HEK293T (cell line): ENCODE results near the gene GK2.

Experiments used
- CTCF ChIA-PET: fragments of 350-600 bp; formaldehyde crosslinking; extraction: SDS; loops from one replicate; lab custom pipeline; 2021; ENCODE audit warnings: antibody characterized with exemption, inconsistent platforms; lab: Yijun Ruan, JAX
- POLR2A ChIA-PET: fragments of 350-600 bp; formaldehyde crosslinking; extraction: SDS; loops from one replicate; lab custom pipeline; 2020; ENCODE audit warnings: antibody characterized with exemption, inconsistent platforms; lab: Yijun Ruan, JAX
- DNase-seq: peaks from one replicate; pipeline ENCODE4 v3.0.0; 2012; ENCODE audit warnings: mixed read lengths; ENCODE audit errors: extremely low spot score
- ARNT ChIP-seq: fragments of 450-650 bp; IDR thresholded peaks from 2 replicates; pipeline ENCODE4 v1.6.1; 2017; ENCODE audit warnings: mild to moderate bottlenecking
- BHLHE40 ChIP-seq: fragments of 450-650 bp; IDR thresholded peaks from 2 replicates; pipeline ENCODE4 v1.6.1; 2016; ENCODE audit warnings: mild to moderate bottlenecking, moderate library complexity, borderline replicate concordance
- CTBP1 ChIP-seq: fragments of 450-650 bp; IDR thresholded peaks from 2 replicates; pipeline ENCODE4 v1.6.1; 2016; ENCODE audit warnings: borderline replicate concordance
- ELF4 ChIP-seq: fragments of 450-650 bp; IDR thresholded peaks from 2 replicates; pipeline ENCODE4 v1.6.1; 2017; ENCODE audit warnings: antibody characterized with exemption
- FOXA1 ChIP-seq: fragments of 450-650 bp; IDR thresholded peaks from 2 replicates; pipeline ENCODE4 v1.6.1; 2016; ENCODE audit warnings: mild to moderate bottlenecking
- FOXK2 ChIP-seq: fragments of 450-650 bp; IDR thresholded peaks from 2 replicates; pipeline ENCODE4 v1.6.1; 2016; ENCODE audit warnings: mild to moderate bottlenecking
- FOXM1 ChIP-seq: fragments of 450-650 bp; IDR thresholded peaks from 2 replicates; pipeline ENCODE4 v1.6.1; 2017; ENCODE audit warnings: mild to moderate bottlenecking, borderline replicate concordance
- HDGF ChIP-seq: fragments of 450-650 bp; IDR thresholded peaks from 2 replicates; pipeline ENCODE4 v1.6.1; 2017; ENCODE audit warnings: antibody characterized with exemption, borderline replicate concordance
- L3MBTL2 ChIP-seq: fragments of 450-650 bp; conservative IDR thresholded peaks from 2 replicates; pipeline ENCODE4 v1.6.1; 2016; ENCODE audit warnings: mild to moderate bottlenecking
- LEF1 ChIP-seq: fragments of 450-650 bp; IDR thresholded peaks from 2 replicates; pipeline ENCODE4 v1.6.1; 2017; ENCODE audit warnings: mild to moderate bottlenecking, borderline replicate concordance
- NFRKB ChIP-seq: fragments of 450-650 bp; IDR thresholded peaks from 2 replicates; pipeline ENCODE4 v1.6.1; 2016; ENCODE audit warnings: mild to moderate bottlenecking, moderate library complexity
- PKNOX1 ChIP-seq: fragments of 450-650 bp; IDR thresholded peaks from 2 replicates; pipeline ENCODE4 v1.6.1; 2016
- SP1 ChIP-seq: fragments of 450-650 bp; IDR thresholded peaks from 2 replicates; pipeline ENCODE4 v1.6.1; 2017
- SUZ12 ChIP-seq: fragments of 450-650 bp; IDR thresholded peaks from 2 replicates; pipeline ENCODE4 v1.6.1; 2016; ENCODE audit warnings: mild to moderate bottlenecking
- TARDBP ChIP-seq: fragments of 450-650 bp; IDR thresholded peaks from 2 replicates; pipeline ENCODE4 v1.6.1; 2016
- ZNF384 ChIP-seq: fragments of 450-650 bp; IDR thresholded peaks from 2 replicates; pipeline ENCODE4 v1.6.1; 2016

Gene GK2

GRCh38 chr4:79370026-79370425 lies 38.0 kb downstream of the GK2 start:
- ChIA-PET POLR2A (no interaction called here), CTCF (no interaction called here)
- no peak for DNase-seq
- TF ChIP-seq PKNOX1 (no peak), ELF4 (no peak), FOXM1 (no peak), SUZ12 (no peak), LEF1 (no peak), FOXA1 (no peak), SP1 (no peak)

DNA sequence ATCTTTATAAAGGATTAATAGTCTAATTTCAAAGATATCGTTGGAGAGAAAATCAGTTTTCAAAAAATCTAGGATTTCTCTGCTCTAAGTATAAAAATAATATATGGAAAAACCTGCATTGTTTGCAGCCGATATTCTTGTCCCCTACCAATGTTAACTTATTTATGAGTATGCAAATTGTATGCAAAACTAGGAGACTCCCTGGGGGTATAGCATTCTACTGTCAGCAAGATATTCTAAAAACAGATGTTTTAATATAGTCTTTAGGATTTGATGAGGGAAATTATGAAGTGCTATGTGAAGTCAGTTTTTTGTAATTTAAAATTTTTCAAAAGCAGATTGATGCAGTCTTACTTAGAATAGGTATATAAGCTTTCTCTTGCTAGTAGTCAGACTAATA lies 40.9 kb downstream of the GK2 start:
- DNase-seq: no peak
- TF ChIP-seq SP1 (no peak), ZNF384 (no peak), TARDBP (no peak), FOXM1 (no peak), HDGF (no peak), ELF4 (no peak), ARNT (no peak), CTBP1 (no peak), SUZ12 (no peak), L3MBTL2 (no peak)
- ChIA-PET CTCF (no interaction called here), POLR2A (no interaction called here)

DNA sequence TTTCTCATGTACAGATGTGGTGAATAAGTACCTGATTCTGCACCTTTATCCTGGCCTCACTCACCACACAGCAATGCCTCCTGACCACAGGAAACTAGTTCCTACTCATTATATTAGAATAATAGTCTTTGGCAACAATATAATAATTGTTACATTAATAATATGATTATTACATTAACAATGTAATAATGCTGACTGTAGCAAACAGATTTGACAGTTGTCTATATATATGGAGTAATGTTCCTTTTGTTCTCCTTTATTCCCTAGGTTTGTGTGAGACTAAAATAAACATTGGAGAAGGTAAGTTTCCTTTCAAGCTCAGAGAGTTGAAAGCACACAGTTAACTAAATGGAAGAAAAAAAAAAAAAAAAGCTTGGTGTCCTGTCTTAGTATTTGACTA lies 41.6 kb downstream of the GK2 start:
- CTCF ChIA-PET: no interaction called here

GRCh38 chr4:79364061-79364460 lies 44.0 kb downstream of the GK2 start:
- no peak for DNase-seq
- TF ChIP-seq TARDBP (no peak), ZNF384 (no peak), NFRKB (no peak), L3MBTL2 (no peak), SP1 (no peak), PKNOX1 (no peak), BHLHE40 (no peak)
- ChIA-PET POLR2A (no interaction called here), CTCF (no interaction called here)

More for the DNA sequence above, 41.6 kb downstream of the GK2 start:
- no peak for TF ChIP-seq LEF1
- TF ChIP-seq FOXM1: no peak
- no peak for TF ChIP-seq FOXK2
- no peak for DNase-seq
- POLR2A ChIA-PET: no interaction called here

GRCh38 chr4:79362626-79363025 lies 45.4 kb downstream of the GK2 start:
- POLR2A ChIA-PET: no interaction called here
- TF ChIP-seq ARNT: no peak
- no peak for TF ChIP-seq SUZ12
- no peak for TF ChIP-seq TARDBP
- TF ChIP-seq ELF4: no peak
- no peak for TF ChIP-seq L3MBTL2
- no peak for TF ChIP-seq SP1
- TF ChIP-seq HDGF: no peak
- no peak for TF ChIP-seq FOXA1
- TF ChIP-seq CTBP1: no peak
- TF ChIP-seq NFRKB: no peak
- TF ChIP-seq BHLHE40: no peak
- TF ChIP-seq FOXK2: no peak
- no peak for TF ChIP-seq LEF1
- no peak for TF ChIP-seq FOXM1
- no peak for TF ChIP-seq PKNOX1
- no peak for TF ChIP-seq ZNF384
- DNase-seq: no peak
- CTCF ChIA-PET: no interaction called here

DNA sequence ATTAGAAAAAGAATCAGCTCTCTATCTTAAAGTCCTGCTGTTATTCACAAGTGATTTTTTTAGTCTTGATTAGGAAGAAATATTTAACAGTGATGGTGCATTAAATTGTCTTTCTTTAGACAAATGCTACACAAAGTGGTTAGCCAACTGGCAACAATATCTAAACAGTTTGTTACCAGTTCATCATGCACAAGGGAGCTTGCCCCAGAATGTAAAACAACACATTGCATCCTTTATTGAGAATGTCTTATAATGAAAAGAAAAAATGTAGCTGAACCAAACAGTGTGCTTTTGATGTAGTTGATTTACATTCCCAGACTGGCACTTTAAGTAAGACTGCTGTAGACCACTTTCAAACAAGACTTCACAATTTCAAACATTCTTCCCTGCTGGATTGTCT lies 48.0 kb downstream of the GK2 start:
- TF ChIP-seq HDGF (no peak), LEF1 (no peak), ZNF384 (no peak), BHLHE40 (no peak), SUZ12 (no peak), NFRKB (no peak), TARDBP (no peak), SP1 (no peak), CTBP1 (no peak), FOXM1 (no peak), FOXA1 (no peak), ARNT (no peak), ELF4 (no peak), FOXK2 (no peak), L3MBTL2 (no peak), PKNOX1 (no peak)
- ChIA-PET POLR2A (no interaction called here), CTCF (no interaction called here)
- no peak for DNase-seq
